Astrocyte (in vitro differentiated cells and primary cell): ENCODE results near the gene PACSIN1.

ENCODE experiments used
- EZH2 ChIP-seq: IDR thresholded peaks from 2 replicates; pipeline ENCODE4 v1.6.1; 2012; ENCODE audit warnings: mild to moderate bottlenecking, low read length, inconsistent platforms; ENCODE audit not compliant: insufficient read depth
- TF ChIP-seq, protein P1 (sequence below): IDR thresholded peaks from 2 replicates; pipeline ENCODE4 v1.5.1; 2011; ENCODE audit warnings: low read depth, mild to moderate bottlenecking, inconsistent platforms, low read length, moderate library complexity; ENCODE audit not compliant: insufficient read depth

GRCh38 chr6:34508425-34508824, 42.5 kb downstream of the PACSIN1 start:
- TF ChIP-seq, protein P1, sequence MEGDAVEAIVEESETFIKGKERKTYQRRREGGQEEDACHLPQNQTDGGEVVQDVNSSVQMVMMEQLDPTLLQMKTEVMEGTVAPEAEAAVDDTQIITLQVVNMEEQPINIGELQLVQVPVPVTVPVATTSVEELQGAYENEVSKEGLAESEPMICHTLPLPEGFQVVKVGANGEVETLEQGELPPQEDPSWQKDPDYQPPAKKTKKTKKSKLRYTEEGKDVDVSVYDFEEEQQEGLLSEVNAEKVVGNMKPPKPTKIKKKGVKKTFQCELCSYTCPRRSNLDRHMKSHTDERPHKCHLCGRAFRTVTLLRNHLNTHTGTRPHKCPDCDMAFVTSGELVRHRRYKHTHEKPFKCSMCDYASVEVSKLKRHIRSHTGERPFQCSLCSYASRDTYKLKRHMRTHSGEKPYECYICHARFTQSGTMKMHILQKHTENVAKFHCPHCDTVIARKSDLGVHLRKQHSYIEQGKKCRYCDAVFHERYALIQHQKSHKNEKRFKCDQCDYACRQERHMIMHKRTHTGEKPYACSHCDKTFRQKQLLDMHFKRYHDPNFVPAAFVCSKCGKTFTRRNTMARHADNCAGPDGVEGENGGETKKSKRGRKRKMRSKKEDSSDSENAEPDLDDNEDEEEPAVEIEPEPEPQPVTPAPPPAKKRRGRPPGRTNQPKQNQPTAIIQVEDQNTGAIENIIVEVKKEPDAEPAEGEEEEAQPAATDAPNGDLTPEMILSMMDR = no peak
- TF ChIP-seq EZH2 = no peak
